ENCODE results near the gene IL10.

DNA sequence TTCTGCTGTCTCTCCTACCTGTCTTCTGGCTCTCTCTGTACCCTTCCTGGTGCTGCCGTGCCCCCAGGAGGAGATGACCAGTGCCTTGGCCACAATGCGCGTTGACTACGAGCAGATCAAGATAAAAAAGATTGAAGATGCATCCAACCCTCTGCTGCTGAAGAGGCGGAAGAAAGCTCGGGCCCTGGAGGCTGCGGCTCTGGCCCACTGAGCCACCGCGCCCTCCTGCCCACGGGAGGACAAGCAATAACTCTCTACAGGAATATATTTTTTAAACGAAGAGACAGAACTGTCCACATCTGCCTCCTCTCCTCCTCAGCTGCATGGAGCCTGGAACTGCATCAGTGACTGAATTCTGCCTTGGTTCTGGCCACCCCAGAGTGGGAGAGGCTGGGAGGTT, 39.8 kb downstream of the IL10 start:
- TF ChIP-seq CTCF (IDR thresholded peaks at IDR 0.05) (no peak), EZH2phosphoT487 (IDR thresholded peaks at IDR 0.05) (no peak)

All from neural progenitor cell (in vitro differentiated cells).